A204.1 (cell line): ENCODE data around the gene TPGS1.
A peak's percentile ranks its signal among the peaks of the same experiment; 100 is the strongest.

Experiments
- FAIRE-seq: peaks from 2 replicates; lab custom pipeline; 2012; peaks lifted over from hg19 to GRCh38; lab: Jason Lieb, UNC

Gene TPGS1

GRCh38 chr19:507286-508203, at the start of gene TPGS1:
Gene TPGS1, plus strand, starts transcription at chr19:507497. Its CDS starts 10 bp downstream, at chr19:507507.
- peak; percentile 100 for FAIRE-seq

GRCh38 chr19:457636-458035, 49.7 kb upstream of the TPGS1 start:
- FAIRE-seq: no peak

GRCh38 chr19:458091-459042, 48.9 kb upstream of the TPGS1 start:
- no peak for FAIRE-seq

- FAIRE-seq: no peak
These were observed 47.4 kb upstream of the TPGS1 start for GRCh38 chr19:459724-460511.

GRCh38 chr19:460877-461720, 46.2 kb upstream of the TPGS1 start, which contains the start of gene SHC2:
Gene SHC2, minus strand, starts transcription at chr19:461033. Its CDS starts 37 bp downstream, at chr19:460996.
- FAIRE-seq: no peak

DNA sequence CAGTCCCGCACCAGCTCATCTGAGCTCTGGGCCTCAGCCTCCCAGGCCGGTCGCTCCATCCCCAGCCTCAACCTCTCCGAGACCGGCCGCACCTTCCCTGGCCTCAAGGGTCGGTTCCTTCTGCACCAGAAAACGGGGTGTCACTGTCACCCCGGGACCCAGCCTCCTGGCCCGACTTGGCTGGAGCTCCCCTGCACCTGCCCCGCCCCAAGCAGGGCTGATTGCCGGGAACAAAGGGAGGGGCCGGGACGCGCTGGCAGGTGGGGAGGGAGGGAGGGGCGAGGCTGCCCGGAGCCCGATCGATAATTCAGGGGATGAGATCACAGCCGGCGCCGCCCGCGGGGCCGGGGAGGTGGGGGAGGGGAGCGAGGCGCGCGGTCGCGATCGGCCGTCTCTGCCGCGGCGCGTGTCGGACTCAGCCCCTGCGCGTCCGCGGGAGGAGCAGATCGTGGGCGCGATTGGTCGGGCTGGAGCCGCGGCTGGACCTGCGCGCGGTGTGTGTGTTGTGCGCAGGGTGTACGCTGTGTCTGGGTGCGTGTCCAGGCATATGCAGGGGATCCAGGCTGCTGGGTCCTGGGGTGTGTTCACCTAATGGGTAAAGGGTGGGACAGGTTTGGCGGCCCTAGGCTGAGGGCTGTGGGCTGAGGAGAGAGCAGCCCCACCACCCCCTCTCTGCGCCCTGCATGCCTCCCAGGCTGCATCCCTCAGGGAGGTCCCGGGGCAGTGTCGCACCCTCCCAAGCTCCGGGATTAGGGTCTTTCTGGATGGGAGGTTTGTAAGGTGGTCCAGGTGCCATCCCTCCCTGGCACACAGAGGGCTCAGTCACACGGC, 45.4 kb upstream of the TPGS1 start:
- FAIRE-seq: no peak

DNA sequence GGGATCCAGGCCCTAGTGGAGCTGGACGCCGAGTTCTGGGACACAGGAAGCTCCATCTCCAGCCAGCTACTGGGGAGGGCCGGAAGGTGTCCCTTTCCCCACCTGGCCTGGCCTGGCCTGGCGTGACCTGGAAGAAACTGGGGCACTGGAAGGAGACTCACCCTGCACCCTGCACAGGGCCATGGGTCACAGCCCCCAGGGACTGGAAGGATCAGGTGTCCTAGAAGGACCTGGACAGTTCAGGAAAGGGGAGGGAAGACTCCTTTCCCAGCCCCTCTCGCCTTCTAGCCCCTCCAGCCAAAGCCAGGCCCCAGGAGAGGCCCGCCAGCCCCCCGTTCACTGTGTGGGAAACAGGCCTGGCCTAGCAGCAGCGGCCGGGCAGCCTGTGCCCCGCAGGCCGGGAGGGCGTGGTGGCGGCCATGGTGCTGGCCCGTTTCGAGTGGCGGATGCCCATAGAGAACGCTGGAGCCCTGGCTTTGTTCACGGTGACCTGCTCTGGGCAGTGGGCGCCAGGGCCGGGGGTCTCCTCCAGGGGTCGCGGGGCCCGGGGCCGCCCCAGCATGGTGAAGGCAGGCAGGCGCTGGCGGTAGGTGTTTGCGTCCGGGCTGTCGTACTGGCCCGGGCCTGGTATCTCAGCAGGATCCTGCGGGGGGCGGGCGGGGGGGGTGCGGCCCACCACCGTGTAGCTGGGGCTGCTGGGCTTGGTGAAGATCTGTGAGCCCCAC, 43.7 kb upstream of the TPGS1 start:
- no peak for FAIRE-seq

DNA sequence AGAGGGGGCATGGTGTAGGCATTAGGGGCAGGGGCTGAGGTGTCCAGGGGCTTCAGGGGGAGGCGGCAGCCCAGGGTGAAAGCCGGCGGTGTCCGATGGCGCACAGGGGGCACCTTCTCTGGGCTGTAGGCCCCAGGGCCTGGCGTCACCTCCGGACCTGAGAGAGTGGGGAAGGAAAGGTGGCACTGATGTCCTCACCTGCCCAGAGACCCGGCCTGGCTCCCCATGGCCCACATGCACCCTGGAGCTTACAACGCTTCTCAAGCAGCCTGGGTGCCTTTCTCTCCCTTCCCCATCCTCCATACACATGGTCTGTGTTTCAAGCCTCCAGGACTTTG, 43.1 kb upstream of the TPGS1 start:
- no peak for FAIRE-seq

DNA sequence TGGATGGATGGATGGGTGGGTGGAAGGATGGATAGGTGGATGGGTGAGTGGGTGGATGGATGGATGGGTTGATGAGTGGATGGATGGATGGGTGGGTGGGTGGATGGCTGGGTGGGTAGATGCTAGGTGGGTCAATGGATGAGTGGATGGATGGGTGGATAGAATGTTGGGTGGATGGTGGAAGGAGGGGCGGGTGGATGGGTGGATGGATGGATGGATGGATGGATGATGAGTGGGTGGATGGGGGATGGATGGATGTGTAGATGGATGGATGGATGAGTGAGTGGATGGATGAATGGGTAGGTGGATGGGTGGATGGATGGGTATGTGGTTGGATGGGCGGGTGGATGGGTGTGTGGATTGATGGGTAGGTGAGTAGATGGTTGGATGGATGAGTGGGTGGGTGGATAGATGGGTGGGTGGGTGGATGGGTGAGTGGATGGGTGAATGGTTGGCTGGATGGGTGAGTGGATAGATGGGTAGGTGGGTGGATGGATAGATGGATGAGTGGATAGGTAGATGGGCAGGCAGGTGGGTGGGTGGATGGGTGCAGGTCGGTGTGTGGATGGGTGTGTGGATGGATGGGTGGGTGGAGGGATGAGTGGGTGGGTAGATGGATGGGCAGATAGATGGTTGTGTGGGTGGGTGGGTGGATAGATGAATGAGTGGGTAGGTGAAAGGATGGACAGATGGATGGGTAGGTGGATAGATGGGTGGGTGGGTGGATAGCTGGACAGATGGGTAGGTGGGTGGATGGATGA, 42.1 kb upstream of the TPGS1 start:
- FAIRE-seq: no peak

GRCh38 chr19:467554-467953, 39.7 kb upstream of the TPGS1 start:
- no peak for FAIRE-seq

DNA sequence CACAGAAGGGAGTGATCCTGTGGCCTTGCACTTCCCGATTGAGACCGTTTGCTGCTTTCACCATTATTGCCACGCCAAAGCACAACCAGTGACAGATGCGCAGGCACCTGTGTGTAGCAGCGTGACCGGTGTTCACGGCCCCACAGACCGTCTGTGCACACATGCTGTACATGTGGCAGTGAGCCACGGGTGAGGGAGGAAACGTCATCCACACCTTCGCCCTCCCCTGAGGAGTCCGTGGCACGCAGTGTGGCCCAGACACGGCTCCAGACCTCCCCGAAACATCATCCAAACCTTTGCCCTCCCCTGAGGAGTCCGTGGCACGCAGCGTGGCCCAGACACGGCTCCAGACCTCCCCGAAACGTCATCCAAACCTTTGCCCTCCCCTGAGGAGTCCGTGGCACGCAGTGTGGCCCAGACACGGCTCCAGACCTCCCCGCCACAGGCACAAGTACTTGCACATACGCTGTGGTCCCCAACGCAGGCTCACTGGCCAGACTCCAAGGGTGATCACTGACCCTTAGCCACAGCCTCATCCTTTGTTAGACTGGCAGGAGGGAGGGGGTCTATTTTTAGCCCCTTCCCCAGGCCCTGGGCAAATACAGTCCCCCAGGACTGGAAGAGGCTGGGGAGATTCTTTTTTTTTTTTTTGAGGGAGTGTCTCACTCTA, 38.6 kb upstream of the TPGS1 start:
- FAIRE-seq: no peak

DNA sequence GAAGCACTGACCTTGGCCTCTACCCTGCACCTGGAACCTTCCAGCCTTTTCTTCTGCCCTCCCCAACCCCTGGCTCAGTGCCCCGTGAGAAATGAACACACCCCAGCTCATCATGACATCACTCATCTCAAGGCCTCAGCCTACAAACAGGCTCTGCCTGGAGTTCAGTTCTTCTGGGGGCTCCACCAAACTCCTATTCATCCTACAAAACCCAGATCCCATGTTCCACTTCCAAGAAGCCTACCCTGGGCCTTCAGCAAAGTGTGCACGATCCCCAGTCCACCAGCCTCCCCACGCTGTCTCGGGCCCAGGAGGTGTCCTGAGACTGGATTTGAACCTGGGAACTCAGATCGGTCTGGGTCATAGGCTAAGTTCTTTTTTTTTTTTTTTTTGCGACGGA, 37.5 kb upstream of the TPGS1 start:
- FAIRE-seq: no peak

DNA sequence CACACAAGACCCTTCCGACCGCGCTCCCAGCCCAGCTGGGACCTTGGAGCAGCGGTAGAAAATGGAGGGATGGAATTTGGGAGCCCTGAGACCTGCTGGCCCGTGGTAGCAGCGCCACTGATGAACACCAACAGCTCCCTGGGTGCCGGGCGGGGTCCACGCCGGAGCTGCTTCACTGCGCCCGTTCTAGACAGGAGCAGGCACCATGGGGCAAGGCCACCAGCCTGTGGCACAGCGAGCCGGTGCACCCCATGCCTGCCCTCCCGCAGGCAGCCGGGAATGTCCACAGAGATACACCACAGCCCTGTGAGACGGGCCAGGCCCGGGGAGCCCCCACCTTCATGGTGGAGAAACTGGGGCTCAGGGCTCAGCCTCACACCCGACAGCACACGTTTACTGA, 36.6 kb upstream of the TPGS1 start:
- no peak for FAIRE-seq

GRCh38 chr19:472005-472858, 35.1 kb upstream of the TPGS1 start:
- FAIRE-seq: no peak

GRCh38 chr19:474126-475078, 32.9 kb upstream of the TPGS1 start:
- no peak for FAIRE-seq

DNA sequence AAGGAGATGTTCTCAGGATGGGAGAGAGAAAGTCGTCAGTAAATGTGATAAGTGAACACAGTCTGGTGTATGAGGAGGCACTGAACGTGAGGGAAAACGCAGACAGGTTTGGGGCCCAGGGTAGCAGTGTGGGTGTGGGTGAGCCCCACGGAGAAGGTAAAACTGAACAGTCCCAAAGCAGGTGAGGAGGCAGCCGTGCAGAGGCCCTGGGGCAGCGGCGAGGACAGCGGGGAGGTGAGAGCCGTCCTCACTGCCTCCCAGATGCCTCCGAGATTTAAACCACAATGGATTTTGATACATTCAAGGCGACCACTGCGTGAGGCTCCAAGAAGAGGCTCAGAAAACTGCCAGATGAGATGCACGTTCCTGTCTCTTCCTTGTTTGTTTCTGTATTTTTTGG, 31.9 kb upstream of the TPGS1 start:
- FAIRE-seq: no peak
